Measurements from ENCODE around the gene PCDH15.

PCDH15 gene

GRCh38 chr10:54120806-54121205, 680.2 kb downstream of the PCDH15 start:
- DNase-seq, result no peak

- no peak for DNase-seq
Observed at GRCh38 chr10:54108961-54109360, 692.1 kb downstream of the PCDH15 start.

- no peak for DNase-seq
Observed at GRCh38 chr10:54096892-54097291, 704.1 kb downstream of the PCDH15 start.

GRCh38 chr10:54094321-54094720, 706.7 kb downstream of the PCDH15 start:
- DNase-seq, result no peak

GRCh38 chr10:54091237-54091636, 709.8 kb downstream of the PCDH15 start:
- no peak for DNase-seq

GRCh38 chr10:54081950-54082349, 719.1 kb downstream of the PCDH15 start:
- DNase-seq, result no peak

- no peak for DNase-seq
Observed at GRCh38 chr10:54067361-54067760, 733.7 kb downstream of the PCDH15 start.

GRCh38 chr10:54066646-54067045, 734.4 kb downstream of the PCDH15 start:
- DNase-seq, result no peak

- DNase-seq, result no peak
Observed at GRCh38 chr10:54065106-54065505, 735.9 kb downstream of the PCDH15 start.

GRCh38 chr10:54064215-54064614, 736.8 kb downstream of the PCDH15 start:
- DNase-seq, result no peak

GRCh38 chr10:54063514-54063913, 737.5 kb downstream of the PCDH15 start:
- peak; percentile 38 for DNase-seq

GRCh38 chr10:54060572-54060971, 740.5 kb downstream of the PCDH15 start:
- DNase-seq, result no peak

- DNase-seq, result no peak
Observed at GRCh38 chr10:54057357-54057756, 743.7 kb downstream of the PCDH15 start.

- DNase-seq, result no peak
Observed at GRCh38 chr10:54026340-54026739, 774.7 kb downstream of the PCDH15 start.

- DNase-seq, result no peak
Observed at GRCh38 chr10:54011117-54011516, 789.9 kb downstream of the PCDH15 start.

GRCh38 chr10:54010337-54010933, 790.6 kb downstream of the PCDH15 start:
- no peak for DNase-seq

GRCh38 chr10:54009672-54010071, 791.4 kb downstream of the PCDH15 start:
- no peak for DNase-seq

- DNase-seq, result no peak
Observed at GRCh38 chr10:54002077-54002476, 799.0 kb downstream of the PCDH15 start.

GRCh38 chr10:53997953-53998352, 803.1 kb downstream of the PCDH15 start:
- DNase-seq, result peak; percentile 20

- no peak for DNase-seq
Observed at GRCh38 chr10:53990799-53991238, 810.2 kb downstream of the PCDH15 start.

- no peak for DNase-seq
Observed at GRCh38 chr10:53983431-53983830, 817.6 kb downstream of the PCDH15 start.

GRCh38 chr10:53980210-53980609, 820.8 kb downstream of the PCDH15 start:
- DNase-seq, result no peak

- DNase-seq, result no peak
Observed at GRCh38 chr10:53978301-53978700, 822.7 kb downstream of the PCDH15 start.

- no peak for DNase-seq
Observed at GRCh38 chr10:53977267-53977666, 823.8 kb downstream of the PCDH15 start.

GRCh38 chr10:53957401-53957800, 843.6 kb downstream of the PCDH15 start:
- DNase-seq, result no peak

Data from NCI-H1105 treated with DMSO at 0.1 percent for 48 hours (cell line).